ENCODE measurements around the gene GGT6. TPM values are rescaled to one million over a fixed set of nuclear protein-coding genes. Genes with fewer than 3 reads are reported as not detected.

Gene GGT6
- total RNA-seq, 6 experiments from 2014 or later = not detected

GRCh38 chr17:4518901-4519300 is 41.5 kb downstream of the GGT6 start:
- DNase-seq = no peak
- peaks cover 4% of the 10 kb centered on the region; the same call in 1 of the 2 replicates for H3K9me3 Mint-ChIP-seq
- H3K27me3 Mint-ChIP-seq (ENCODE audit: insufficient read depth) = peaks cover 30% of the 10 kb centered on the region
- no peaks in the 10 kb centered on the region for H3K36me3 Mint-ChIP-seq (ENCODE audit: low read depth)
- H3K4me3 Mint-ChIP-seq = no peak overlapping the region
- peaks cover 7% of the 10 kb centered on the region; the same call in 1 of the 2 replicates for H3K4me1 Mint-ChIP-seq (ENCODE audit: low read depth)
- H3K27ac Mint-ChIP-seq = no peak overlapping the region
- TF ChIP-seq, protein P1, sequence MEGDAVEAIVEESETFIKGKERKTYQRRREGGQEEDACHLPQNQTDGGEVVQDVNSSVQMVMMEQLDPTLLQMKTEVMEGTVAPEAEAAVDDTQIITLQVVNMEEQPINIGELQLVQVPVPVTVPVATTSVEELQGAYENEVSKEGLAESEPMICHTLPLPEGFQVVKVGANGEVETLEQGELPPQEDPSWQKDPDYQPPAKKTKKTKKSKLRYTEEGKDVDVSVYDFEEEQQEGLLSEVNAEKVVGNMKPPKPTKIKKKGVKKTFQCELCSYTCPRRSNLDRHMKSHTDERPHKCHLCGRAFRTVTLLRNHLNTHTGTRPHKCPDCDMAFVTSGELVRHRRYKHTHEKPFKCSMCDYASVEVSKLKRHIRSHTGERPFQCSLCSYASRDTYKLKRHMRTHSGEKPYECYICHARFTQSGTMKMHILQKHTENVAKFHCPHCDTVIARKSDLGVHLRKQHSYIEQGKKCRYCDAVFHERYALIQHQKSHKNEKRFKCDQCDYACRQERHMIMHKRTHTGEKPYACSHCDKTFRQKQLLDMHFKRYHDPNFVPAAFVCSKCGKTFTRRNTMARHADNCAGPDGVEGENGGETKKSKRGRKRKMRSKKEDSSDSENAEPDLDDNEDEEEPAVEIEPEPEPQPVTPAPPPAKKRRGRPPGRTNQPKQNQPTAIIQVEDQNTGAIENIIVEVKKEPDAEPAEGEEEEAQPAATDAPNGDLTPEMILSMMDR (IDR thresholded peaks at IDR 0.05) = no peak

- Mint-ChIP-seq H3K4me3 (no peak overlapping the region), H3K4me1 (ENCODE audit: low read depth) (peaks cover 7% of the 10 kb centered on the region; the same call in 1 of the 2 replicates), H3K27ac (no peak overlapping the region), H3K9me3 (peaks cover 4% of the 10 kb centered on the region; the same call in 1 of the 2 replicates), H3K27me3 (ENCODE audit: insufficient read depth) (peaks cover 36% of the 10 kb centered on the region), H3K36me3 (ENCODE audit: low read depth) (no peaks in the 10 kb centered on the region)
- TF ChIP-seq, protein P1 (IDR thresholded peaks at IDR 0.05) = no peak
- DNase-seq = no peak
Observed at GRCh38 chr17:4516735-4517134, 43.6 kb downstream of the GGT6 start.

DNA sequence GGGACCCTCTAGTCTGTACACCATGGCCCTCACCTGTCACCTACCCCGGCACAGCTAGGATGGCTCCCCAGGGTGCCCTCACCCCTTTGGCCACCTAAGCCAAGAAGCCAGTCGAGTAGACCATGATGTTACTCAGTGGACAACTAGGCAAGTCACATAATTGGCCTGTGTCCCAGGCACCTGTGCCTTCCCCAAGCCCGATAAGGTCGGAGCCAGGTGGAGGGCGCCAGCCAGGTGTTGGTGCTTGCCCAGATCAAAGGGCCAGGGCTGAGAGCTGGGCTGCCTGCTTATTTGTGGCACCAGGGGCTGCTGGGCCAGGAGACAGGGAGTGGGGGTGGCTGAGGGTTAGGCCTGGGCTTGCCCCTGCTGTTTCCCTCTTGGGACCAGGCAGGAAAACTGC is 44.9 kb downstream of the GGT6 start:
- no peak for DNase-seq
- TF ChIP-seq, protein P1 (IDR thresholded peaks at IDR 0.05) = no peak
- Mint-ChIP-seq H3K27ac (no peak overlapping the region), H3K4me1 (ENCODE audit: low read depth) (no peaks in the 10 kb centered on the region), H3K9me3 (peaks cover 4% of the 10 kb centered on the region; the same call in 1 of the 2 replicates), H3K36me3 (ENCODE audit: low read depth) (no peaks in the 10 kb centered on the region), H3K27me3 (ENCODE audit: insufficient read depth) (peaks cover 38% of the 10 kb centered on the region), H3K4me3 (no peak overlapping the region)

DNA sequence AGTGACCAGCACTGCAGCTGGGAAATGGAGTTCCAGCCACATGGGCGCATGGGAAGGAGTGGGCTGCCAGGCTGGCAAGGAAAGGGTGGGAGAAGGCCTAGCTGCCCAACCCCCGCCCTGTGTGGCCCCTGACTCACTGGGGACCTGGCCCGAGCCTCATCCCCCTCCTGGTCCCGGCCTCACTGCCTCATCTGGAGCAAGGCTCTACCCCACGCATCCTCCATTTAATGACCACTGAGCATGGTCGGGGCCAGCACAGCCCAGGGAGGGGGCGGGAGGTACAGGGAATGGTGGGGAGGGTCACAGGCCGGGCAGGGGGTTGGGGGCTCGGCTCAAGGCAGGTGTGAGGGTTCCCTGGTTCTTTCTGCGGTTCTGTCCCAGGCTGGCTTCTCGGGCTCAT is 45.6 kb downstream of the GGT6 start:
- no peak overlapping the region for H3K4me3 Mint-ChIP-seq
- H3K36me3 Mint-ChIP-seq (ENCODE audit: low read depth) = no peaks in the 10 kb centered on the region
- H3K4me1 Mint-ChIP-seq (ENCODE audit: low read depth) = no peaks in the 10 kb centered on the region
- DNase-seq = no peak
- H3K27me3 Mint-ChIP-seq (ENCODE audit: insufficient read depth) = peaks cover 35% of the 10 kb centered on the region
- no peak overlapping the region for H3K27ac Mint-ChIP-seq
- TF ChIP-seq, protein P1 (IDR thresholded peaks at IDR 0.05) = no peak
- H3K9me3 Mint-ChIP-seq = peaks cover 4% of the 10 kb centered on the region; the same call in 1 of the 2 replicates

- Mint-ChIP-seq H3K36me3 (ENCODE audit: low read depth) (no peaks in the 10 kb centered on the region), H3K9me3 (peaks cover 4% of the 10 kb centered on the region; the same call in 1 of the 2 replicates)
Observed at GRCh38 chr17:4514206-4514605, 46.2 kb downstream of the GGT6 start.

More at GRCh38 chr17:4514206-4514605, 46.2 kb downstream of the GGT6 start:
- Mint-ChIP-seq H3K27ac (no peak overlapping the region), H3K4me1 (ENCODE audit: low read depth) (no peaks in the 10 kb centered on the region), H3K27me3 (ENCODE audit: insufficient read depth) (peaks cover 38% of the 10 kb centered on the region), H3K4me3 (no peak overlapping the region)
- TF ChIP-seq, protein P1 (IDR thresholded peaks at IDR 0.05) = no peak
- no peak for DNase-seq
